GM12878 (cell line): ENCODE measurements around the gene ILKAP. TPM values are rescaled to one million over a fixed set of nuclear protein-coding genes. Genes with fewer than 3 reads are reported as not detected.

ENCODE experiments used
- ATAC-seq: fragments of 200-7000 bp; cut with Tn5 transposase; 3 replicates; pipeline ENCODE4 v1.9.1; 2020; ENCODE audit warnings: mild to moderate bottlenecking, moderate library complexity
- BruUV-seq: library from RNA; stranded (reverse); fragments of 400-500 nt; replicated peaks from 2 replicates; lab custom pipeline; 2021; lab: Mats Ljungman, UMichigan
- CTCF ChIA-PET: fragments of 300-600 bp; sonication (Branson Sonifier 250); formaldehyde crosslinking; extraction: SDS; loops from one replicate; lab custom pipeline; 2021; ENCODE audit warnings: inconsistent platforms; lab: Yijun Ruan, JAX
- POLR2A ChIA-PET: fragments of 350-600 bp; formaldehyde crosslinking; extraction: SDS; loops from one replicate; lab custom pipeline; 2021; ENCODE audit warnings: inconsistent platforms; lab: Charles Lee
- RAD21 ChIA-PET: fragments of 300-600 bp; sonication (Branson Sonifier 250); formaldehyde crosslinking; loops from one replicate; lab custom pipeline; 2023; ENCODE audit warnings: antibody characterized with exemption; ENCODE audit not compliant: unreplicated experiment; lab: Charles Lee
- SMC1A ChIA-PET: fragments of 300-600 bp; sonication (Branson Sonifier 250); formaldehyde crosslinking; loops from one replicate; lab custom pipeline; 2023; ENCODE audit not compliant: unreplicated experiment, uncharacterized antibody; lab: Charles Lee
- DNase-seq: peaks from one replicate; pipeline ENCODE4 v3.0.0-alpha.2; 2011; ENCODE audit warnings: low read depth, low spot score
- FAIRE-seq: peaks from 3 replicates; lab custom pipeline; 2011; peaks lifted over from hg19 to GRCh38; lab: Jason Lieb, UNC
- H2AFZ ChIP-seq: 2 replicates; pipeline ENCODE4 v1.6.0; 2011; ENCODE audit warnings: low read depth, low read length, control low read depth; ENCODE audit not compliant: control insufficient read depth
- H3K27ac ChIP-seq: 2 replicates; pipeline ENCODE4 v1.5.1; 2011; ENCODE audit warnings: control low read depth; ENCODE audit not compliant: control insufficient read depth, insufficient read depth
- H3K27me3 ChIP-seq, 2 experiments: replicated peaks in 1 of 2; 2 replicates each; pipeline versions ENCODE4 v1.6.0 to v1.6.1; 2011; ENCODE audit warnings: low read length in 1 of 2; ENCODE audit not compliant: control insufficient read depth in 2 of 2, insufficient read depth in 2 of 2
- H3K36me3 ChIP-seq, 2 experiments: 2 replicates each; pipeline ENCODE4 v1.5.1; 2011; ENCODE audit warnings: low read length in 1 of 2; ENCODE audit not compliant: control insufficient read depth in 2 of 2, insufficient read depth in 2 of 2
- H3K4me1 ChIP-seq: 2 replicates; pipeline ENCODE4 v1.6.1; 2011; ENCODE audit warnings: mild to moderate bottlenecking, low read length, moderate library complexity, mixed read lengths; ENCODE audit not compliant: control insufficient read depth, insufficient read depth
- H3K4me2 ChIP-seq: 2 replicates; pipeline ENCODE4 v1.6.0; 2011; ENCODE audit warnings: control low read depth; ENCODE audit not compliant: control insufficient read depth, insufficient read depth
- H3K4me3 ChIP-seq: fragments of 200-600 bp; sonication (generic); 2 replicates; pipeline ENCODE4 v1.5.1; 2016
- H3K79me2 ChIP-seq: 2 replicates; pipeline ENCODE4 v1.6.0; 2011; ENCODE audit warnings: low read length; ENCODE audit not compliant: control insufficient read depth, insufficient read depth
- H3K9ac ChIP-seq: 2 replicates; pipeline ENCODE4 v1.8.0; 2011; ENCODE audit warnings: low read length, control low read depth, mixed read lengths; ENCODE audit not compliant: control insufficient read depth, insufficient read depth
- H3K9me3 ChIP-seq: replicated peaks from 3 replicates; pipeline ENCODE4 v1.5.1; 2011; ENCODE audit warnings: mild to moderate bottlenecking, low read length; ENCODE audit not compliant: control insufficient read depth, insufficient read depth
- H4K20me1 ChIP-seq: 2 replicates; pipeline ENCODE4 v1.6.0; 2011; ENCODE audit not compliant: control insufficient read depth, insufficient read depth
- DPF2 ChIP-seq: fragments of 450-650 bp; IDR thresholded peaks from 2 replicates; pipeline ENCODE4 v1.6.1; 2017; ENCODE audit warnings: mild to moderate bottlenecking
- EGR1 ChIP-seq, 2 experiments: IDR thresholded peaks; 1 replicate in 1 of 2; 2 replicates in 1 of 2; pipeline ENCODE4 v1.6.1; 2011 to 2012; ENCODE audit warnings: low read depth in 2 of 2, low read length in 2 of 2, borderline replicate concordance in 1 of 2, mild to moderate bottlenecking in 1 of 2, moderate library complexity in 1 of 2
- MXI1 ChIP-seq: fragments of 150-350 bp; IDR thresholded peaks from 2 replicates; pipeline ENCODE4 v1.6.1; 2011; ENCODE audit warnings: low read depth, mild to moderate bottlenecking, inconsistent platforms, low read length, improper control_type of control experiment
- MYB ChIP-seq: fragments of 150-350 bp; IDR thresholded peaks from 2 replicates; pipeline ENCODE4 v1.6.1; 2014; ENCODE audit warnings: mild to moderate bottlenecking, low read depth, low read length, borderline replicate concordance
- RELA ChIP-seq: fragments of 450-650 bp; IDR thresholded peaks from 2 replicates; pipeline ENCODE4 v1.8.0; 2014; ENCODE audit warnings: borderline replicate concordance; ENCODE audit not compliant: partially characterized antibody
- TAF1 ChIP-seq: IDR thresholded peaks from 2 replicates; pipeline ENCODE4 v1.6.1; 2011; ENCODE audit warnings: mild to moderate bottlenecking, low read depth, low read length, borderline replicate concordance
- WGBS: methylation state at CpG from one replicate; pipeline ENCODE4 v1.1.6; 2016; ENCODE audit warnings: low lambda C conversion rate; ENCODE audit not compliant: insufficient replicate concordance, insufficient coverage; ENCODE audit errors: missing lambda C conversion rate; 5-methylcytosine and 5-hydroxymethylcytosine counted together
- in situ Hi-C: fragments of 300-500 bp; cut with MboI; formaldehyde crosslinking; loops from 9 replicates; pipeline ENCODE4 v1.14.3; 2018; ENCODE audit warnings: mixed read lengths
- intact Hi-C: fragments of 100-400 bp; cut with micrococcal nuclease; formaldehyde crosslinking; loops from one replicate; pipeline ENCODE4 v1.14.2; 2022; ENCODE audit not compliant: unreplicated experiment
- polyA plus RNA-seq, 11 experiments: library from polyadenylated mRNA; depleted of rRNA in 4 of 11; unstranded in 6 of 11; stranded (reverse) in 5 of 11; fragments of >200 nt; fragmentation: Nextera tagmentation in 4 of 11; fragmentation: Illumina TruSeq in 1 of 11; extraction: Ambion mirVana in 4 of 11; extraction: Trizol in 1 of 11; gene quantifications; 1 replicate in 1 of 11; 2 replicates in 10 of 11; pipeline versions ENCODE4 v1.2.1 to v1.2.3, GENCODE V29; 2011 to 2016; ENCODE audit warnings: inconsistent platforms in 2 of 11, missing spikeins in 2 of 11, low read depth in 1 of 11
- total RNA-seq, 4 experiments: library from RNA; depleted of rRNA in 3 of 4; stranded (reverse); fragments of >200 nt in 3 of 4; fragmentation: Illumina TruSeq in 1 of 4; extraction: Trizol in 1 of 4; gene quantifications; 2 replicates each; pipeline versions ENCODE4 v1.2.1 to v1.2.3, GENCODE V29; 2013 to 2021
- TF ChIP-seq, protein P1 (sequence below): IDR thresholded peaks from 2 replicates; pipeline ENCODE4 v1.6.1; 2012; ENCODE audit warnings: improper control_type of control experiment, low read depth, low read length; ENCODE audit not compliant: insufficient replicate concordance

ILKAP gene
- total and polyA plus RNA-seq, 10 of the 15 experiments (the other 5 are each of a cell fraction or from before 2014, with no cell fraction given): 4.2 to 65.3 (median 37.3) TPM

GRCh38 chr2:238155761-238156694 lies 47.5 kb downstream of the ILKAP start:
- Histone ChIP-seq H3K4me2 (no peak overlapping the region), H3K27me3 (peaks cover 3 to 7% of the 10 kb centered on the region in 2 experiments; a peak in 2 of 4 replicates), H3K79me2 (no peaks in the 10 kb centered on the region), H3K36me3 (no peaks in the 10 kb centered on the region), H3K4me1 (peaks cover 6% of the 10 kb centered on the region; the same call in 1 of the 2 replicates), H3K9me3 (no peaks in the 10 kb centered on the region), H4K20me1 (no peaks in the 10 kb centered on the region), H3K9ac (no peak overlapping the region), H2AFZ (no peak overlapping the region), H3K4me3 (no peak overlapping the region), H3K27ac (no peak overlapping the region)
- no peak for FAIRE-seq
- CTCF ChIA-PET: no interaction called here
- SMC1A ChIA-PET: no interaction called here
- ATAC-seq: no peak
- no TSS peak for BruUV-seq
- 44% methylated on average over 18 of the region's 18 CpGs for WGBS
- POLR2A ChIA-PET: no interaction called here
- intact Hi-C loops (no loop called here), in situ Hi-C loops (no loop called here)
- TF ChIP-seq RELA: no peak
- no peak for DNase-seq
- RAD21 ChIA-PET: no interaction called here

DNA sequence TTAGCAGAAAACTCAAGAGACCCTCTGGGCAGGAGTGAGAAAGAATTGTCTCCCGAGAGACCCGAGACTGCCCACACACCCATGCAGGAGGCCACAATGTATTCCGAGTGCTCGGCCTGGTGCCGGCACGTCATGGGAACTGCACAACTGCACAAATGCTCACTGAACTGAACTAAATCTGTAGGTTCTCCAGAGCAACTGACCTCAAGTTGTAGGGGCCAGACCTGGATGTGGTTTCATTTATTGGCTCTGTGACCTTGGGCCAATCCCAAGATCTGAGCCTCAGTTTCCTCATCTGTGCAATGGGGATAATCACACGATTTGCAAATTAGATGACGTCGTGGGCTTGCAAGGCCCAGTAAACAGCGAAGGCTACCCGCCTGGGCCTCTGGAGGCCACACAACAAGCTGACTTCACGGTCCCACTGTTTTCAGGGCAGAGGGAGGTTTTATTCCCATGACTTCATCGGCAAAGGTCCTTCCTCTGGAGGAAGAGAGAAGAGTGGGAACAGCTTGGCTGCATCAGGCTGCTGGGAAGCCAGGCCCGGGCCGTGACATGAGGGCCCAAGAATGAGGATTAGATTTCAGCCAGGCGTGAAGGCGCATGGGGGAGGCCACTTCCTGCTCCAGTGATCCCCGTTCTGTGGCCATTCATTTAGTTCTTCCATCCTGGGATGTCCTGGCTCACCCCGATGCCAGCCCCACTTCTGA lies 48.3 kb downstream of the ILKAP start:
- H4K20me1 ChIP-seq: no peaks in the 10 kb centered on the region
- in situ Hi-C loops (no loop called here), intact Hi-C loops (no loop called here)
- POLR2A ChIA-PET: no interaction called here
- no peak overlapping the region for H3K27ac ChIP-seq
- no peak for ATAC-seq
- no peaks in the 10 kb centered on the region for H3K9me3 ChIP-seq
- WGBS: 48% methylated on average over 19 of the region's 19 CpGs
- H3K4me1 ChIP-seq: peaks cover 3% of the 10 kb centered on the region; the same call in 1 of the 2 replicates
- FAIRE-seq: no peak
- H3K9ac ChIP-seq: no peak overlapping the region
- BruUV-seq: no TSS peak
- no peaks in the 10 kb centered on the region for H3K36me3 ChIP-seq
- CTCF ChIA-PET: interaction anchor here (1.6 kb wide), 1 partner anchor 16 kb away, joined by 4 read pairs; no protein-coding TSS in a partner anchor
- H3K27me3 ChIP-seq: peaks cover 3 to 7% of the 10 kb centered on the region in 2 experiments; a peak in 2 of 4 replicates
- no peak overlapping the region for H3K4me2 ChIP-seq
- no peak overlapping the region for H3K4me3 ChIP-seq
- no peaks in the 10 kb centered on the region for H3K79me2 ChIP-seq
- RAD21 ChIA-PET: no interaction called here
- DNase-seq: no peak
- H2AFZ ChIP-seq: no peak overlapping the region
- SMC1A ChIA-PET: no interaction called here
- TF ChIP-seq DPF2 (no peak), MXI1 (no peak), TAF1 (no peak), MYB (no peak), EGR1 (IDR thresholded peaks at IDR 0.05; ENCODE audit: borderline replicate concordance in 1 of 2, low read depth in 2 of 2, low read length in 2 of 2) (no peak)
- TF ChIP-seq, protein P1, sequence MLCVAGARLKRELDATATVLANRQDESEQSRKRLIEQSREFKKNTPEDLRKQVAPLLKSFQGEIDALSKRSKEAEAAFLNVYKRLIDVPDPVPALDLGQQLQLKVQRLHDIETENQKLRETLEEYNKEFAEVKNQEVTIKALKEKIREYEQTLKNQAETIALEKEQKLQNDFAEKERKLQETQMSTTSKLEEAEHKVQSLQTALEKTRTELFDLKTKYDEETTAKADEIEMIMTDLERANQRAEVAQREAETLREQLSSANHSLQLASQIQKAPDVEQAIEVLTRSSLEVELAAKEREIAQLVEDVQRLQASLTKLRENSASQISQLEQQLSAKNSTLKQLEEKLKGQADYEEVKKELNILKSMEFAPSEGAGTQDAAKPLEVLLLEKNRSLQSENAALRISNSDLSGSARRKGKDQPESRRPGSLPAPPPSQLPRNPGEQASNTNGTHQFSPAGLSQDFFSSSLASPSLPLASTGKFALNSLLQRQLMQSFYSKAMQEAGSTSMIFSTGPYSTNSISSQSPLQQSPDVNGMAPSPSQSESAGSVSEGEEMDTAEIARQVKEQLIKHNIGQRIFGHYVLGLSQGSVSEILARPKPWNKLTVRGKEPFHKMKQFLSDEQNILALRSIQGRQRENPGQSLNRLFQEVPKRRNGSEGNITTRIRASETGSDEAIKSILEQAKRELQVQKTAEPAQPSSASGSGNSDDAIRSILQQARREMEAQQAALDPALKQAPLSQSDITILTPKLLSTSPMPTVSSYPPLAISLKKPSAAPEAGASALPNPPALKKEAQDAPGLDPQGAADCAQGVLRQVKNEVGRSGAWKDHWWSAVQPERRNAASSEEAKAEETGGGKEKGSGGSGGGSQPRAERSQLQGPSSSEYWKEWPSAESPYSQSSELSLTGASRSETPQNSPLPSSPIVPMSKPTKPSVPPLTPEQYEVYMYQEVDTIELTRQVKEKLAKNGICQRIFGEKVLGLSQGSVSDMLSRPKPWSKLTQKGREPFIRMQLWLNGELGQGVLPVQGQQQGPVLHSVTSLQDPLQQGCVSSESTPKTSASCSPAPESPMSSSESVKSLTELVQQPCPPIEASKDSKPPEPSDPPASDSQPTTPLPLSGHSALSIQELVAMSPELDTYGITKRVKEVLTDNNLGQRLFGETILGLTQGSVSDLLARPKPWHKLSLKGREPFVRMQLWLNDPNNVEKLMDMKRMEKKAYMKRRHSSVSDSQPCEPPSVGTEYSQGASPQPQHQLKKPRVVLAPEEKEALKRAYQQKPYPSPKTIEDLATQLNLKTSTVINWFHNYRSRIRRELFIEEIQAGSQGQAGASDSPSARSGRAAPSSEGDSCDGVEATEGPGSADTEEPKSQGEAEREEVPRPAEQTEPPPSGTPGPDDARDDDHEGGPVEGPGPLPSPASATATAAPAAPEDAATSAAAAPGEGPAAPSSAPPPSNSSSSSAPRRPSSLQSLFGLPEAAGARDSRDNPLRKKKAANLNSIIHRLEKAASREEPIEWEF: no peak
